HG03565 (cell line): ENCODE data around the gene KSR2.
"Not testable (repeated sequence)": the region's sequence is repeated elsewhere in the genome, so short reads cannot be mapped to it uniquely, and the experiment has no call there.

Experiments
- ATAC-seq: cut with Tn5 transposase; IDR thresholded peaks from one replicate; pipeline ENCODE4 v1.9.1; 2021; ENCODE audit warnings: mild to moderate bottlenecking, moderate library complexity; ENCODE audit not compliant: unreplicated experiment

The KSR2 gene

GRCh38 chr12:117829108-117829507 lies 139.7 kb downstream of the KSR2 start:
- ATAC-seq: no peak

DNA sequence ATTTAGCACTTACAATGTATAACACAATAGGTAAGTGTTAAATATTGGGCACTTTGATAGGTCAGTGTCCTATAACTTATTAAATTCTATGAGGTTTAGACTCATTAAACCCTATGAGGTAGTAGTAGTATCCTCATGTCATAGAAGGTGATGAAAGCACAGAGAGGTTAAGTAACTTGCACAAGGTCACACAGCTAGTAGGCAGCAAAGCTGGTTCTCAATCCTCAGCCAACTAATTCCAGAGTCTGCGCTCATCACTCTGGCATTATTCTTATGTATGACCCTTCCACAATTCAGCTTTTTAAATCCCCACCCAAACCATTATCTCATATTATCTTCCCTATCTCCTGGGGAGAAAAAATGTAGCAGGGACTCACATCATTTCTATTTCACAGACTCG lies 141.1 kb downstream of the KSR2 start:
- ATAC-seq: no peak

DNA sequence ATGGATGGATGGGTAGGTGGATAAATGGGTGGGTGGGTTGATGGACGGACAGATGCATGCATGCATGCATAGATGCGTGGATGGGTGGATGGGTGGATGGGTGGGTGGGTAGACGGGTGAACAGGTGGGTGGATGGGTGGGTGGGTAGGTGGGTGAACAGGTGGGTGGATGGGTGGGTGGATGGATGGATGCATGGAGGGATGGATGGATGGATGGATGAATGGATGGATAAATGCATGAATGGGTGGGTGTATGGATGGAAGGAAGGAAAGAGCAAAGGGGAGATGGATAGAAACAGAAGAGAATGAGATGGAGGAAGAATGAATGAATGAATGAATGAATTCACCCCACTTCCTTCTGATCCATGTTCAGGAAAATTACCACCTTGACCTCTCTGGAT lies 143.0 kb downstream of the KSR2 start:
- no peak for ATAC-seq

DNA sequence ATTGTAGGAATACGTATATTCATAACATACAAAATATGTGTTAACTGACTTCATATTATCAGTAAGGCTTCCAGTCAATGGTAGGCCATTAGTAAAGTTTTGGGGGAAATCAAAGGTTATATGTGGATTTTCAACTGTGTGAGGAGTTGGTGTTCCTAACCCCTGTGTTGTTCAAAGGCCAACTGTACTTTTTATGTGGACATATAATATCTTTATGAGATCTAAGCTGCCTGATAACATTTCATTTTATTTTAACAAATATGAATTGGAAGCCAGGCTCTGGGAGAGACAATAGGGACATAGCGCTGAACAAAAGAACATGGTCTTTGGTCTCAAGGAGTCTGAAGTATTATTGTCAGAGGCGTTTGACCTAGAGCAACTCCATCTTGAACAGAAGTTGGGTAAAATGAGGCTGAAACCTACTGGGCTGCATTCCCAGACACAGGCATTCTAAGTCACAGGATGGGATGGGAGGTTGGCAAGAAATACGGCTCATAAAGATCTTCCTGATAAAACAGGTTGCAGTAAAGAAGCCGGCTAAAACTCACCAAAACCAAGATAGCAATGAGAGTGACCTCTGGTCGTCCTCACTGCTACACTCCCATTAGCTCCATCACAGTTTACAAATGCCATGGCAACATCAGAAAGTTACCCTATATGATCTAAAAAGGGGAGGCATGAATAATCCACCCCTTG lies 147.2 kb downstream of the KSR2 start:
- ATAC-seq: no peak

- no peak for ATAC-seq
Observed at GRCh38 chr12:117820216-117820907, 148.4 kb downstream of the KSR2 start.

DNA sequence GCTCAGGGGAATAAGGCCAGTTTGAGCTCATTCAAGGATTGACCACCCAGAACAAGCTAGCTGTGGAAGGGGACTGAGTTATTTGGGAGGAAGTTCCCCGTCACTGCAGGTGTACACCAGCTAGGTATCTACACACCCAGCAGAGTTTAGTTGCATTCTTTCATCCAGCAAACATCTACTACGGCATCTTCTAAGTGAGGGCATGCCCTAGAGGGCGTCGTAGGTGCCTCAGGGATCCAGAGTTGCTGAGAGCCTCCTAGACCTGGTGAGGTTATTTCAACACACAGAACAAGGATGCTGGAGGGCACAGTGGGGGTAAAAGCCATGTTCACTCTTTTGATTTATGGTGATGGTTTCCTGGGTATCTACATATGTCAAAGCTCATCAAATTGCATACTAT lies 149.6 kb downstream of the KSR2 start:
- no peak for ATAC-seq

DNA sequence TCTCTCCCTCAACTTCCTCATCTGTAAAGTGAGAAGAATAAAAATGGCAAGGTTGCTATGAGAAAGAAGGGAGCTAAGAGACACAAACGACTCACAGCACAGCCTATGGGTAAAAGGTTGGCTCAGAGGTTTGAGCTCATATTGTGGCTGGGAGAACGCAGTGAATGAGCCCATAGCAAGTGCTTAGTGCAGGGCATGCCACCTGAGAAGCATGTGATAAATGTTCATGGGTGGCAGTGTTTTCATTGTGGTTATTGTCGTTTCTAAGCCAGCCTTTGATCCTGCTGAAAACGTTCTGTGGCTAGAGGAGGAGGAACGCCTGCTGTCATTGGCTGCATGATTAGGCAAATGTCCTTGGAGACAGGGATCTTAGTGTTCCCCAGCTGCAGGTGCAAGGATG lies 150.4 kb downstream of the KSR2 start:
- ATAC-seq: no peak

DNA sequence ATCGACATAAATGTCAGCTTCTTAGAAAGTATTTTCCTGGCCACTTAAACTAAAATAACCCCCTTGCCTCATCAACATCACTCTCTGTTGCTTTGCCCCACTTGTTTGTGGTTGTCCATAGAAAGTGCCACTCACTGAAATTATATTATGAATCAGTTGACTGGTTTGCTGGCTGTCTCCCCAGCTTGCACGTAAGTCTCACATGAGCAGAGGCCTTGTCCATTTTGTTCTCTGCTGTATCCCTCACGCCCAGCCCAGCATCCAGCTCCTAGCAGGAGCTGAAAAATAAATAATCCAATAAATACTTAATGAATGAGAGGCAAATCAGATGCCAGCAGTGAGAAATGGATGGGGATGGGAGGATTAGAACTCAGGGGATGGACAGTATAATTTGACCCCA lies 159.3 kb downstream of the KSR2 start:
- no peak for ATAC-seq

DNA sequence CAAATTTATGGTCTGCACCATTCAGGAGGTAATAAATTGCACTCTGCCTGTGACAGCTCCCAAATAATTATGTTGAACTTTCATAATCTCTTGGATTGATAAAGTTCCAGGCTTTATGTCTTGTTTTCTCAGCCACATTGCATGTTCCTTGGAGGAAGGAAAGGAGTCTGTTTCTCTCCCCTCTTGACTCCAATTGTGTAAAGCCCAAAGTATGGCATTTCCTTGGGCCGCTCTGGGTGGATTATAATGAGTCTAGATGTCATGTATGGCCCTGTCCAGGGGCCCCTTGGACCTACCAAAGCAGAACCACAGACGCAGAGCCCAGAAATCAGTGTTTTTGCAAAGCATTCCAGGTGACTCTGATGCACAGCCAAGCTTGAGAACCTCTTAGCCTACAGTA lies 160.8 kb downstream of the KSR2 start:
- ATAC-seq: no peak

DNA sequence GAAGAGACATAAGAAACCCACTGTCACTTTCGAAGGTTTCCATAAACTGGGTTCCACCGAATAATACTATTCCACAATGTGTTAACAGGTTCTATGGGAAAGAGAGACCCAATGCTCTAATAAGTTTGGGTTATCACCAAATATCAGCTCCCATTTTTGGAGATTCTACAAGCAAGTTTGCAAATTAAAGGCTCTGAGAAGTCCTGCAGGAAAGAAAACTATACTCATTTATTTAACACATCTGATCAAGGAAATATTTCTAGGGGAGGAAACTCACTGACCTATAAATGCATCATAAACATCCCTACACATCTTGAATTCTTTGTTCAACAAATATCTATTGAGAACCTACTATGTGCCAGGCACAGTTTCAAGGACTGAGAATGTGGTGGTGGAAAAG lies 161.4 kb downstream of the KSR2 start:
- no peak for ATAC-seq

DNA sequence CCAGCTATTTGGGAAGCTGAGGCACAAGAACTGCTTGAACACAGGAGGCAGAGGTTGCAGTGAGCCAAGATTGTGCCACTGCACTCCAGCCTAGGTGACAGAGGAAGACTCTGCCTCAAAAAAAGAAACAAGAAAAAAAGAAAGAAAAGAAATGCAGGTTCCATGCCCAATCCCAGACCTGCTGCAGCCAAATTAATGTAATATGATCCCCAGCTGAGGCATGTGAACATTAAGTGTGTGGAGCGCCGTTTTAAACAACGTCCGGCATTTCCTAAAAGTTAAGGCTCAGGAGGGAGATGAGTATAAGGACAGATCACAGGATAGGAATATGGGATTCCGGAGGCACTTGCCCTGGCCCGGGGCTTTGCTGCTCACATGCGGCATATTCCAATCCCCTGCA lies 162.9 kb downstream of the KSR2 start:
- ATAC-seq: no peak

- no peak for ATAC-seq
Observed at GRCh38 chr12:117803001-117803400, 165.8 kb downstream of the KSR2 start.

DNA sequence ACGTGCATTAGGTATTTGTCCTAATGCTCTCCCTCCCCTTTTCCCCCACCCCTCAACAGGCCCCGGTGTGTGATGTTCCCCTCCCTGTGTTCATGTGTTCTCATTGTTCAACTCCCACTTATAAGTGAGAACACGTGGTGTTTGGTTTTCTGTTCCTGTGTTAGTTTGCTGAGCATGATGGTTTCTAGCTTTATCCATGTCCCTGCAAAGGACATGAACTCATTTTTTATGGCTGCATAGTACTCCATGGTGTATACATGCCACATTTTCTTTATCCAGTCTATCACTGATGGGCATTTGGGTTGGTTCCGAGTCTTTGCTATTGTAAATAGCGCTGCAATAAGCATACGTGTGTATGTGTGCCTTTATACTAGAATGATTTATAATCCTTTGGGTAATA lies 168.1 kb downstream of the KSR2 start:
- ATAC-seq: not testable (repeated sequence)

DNA sequence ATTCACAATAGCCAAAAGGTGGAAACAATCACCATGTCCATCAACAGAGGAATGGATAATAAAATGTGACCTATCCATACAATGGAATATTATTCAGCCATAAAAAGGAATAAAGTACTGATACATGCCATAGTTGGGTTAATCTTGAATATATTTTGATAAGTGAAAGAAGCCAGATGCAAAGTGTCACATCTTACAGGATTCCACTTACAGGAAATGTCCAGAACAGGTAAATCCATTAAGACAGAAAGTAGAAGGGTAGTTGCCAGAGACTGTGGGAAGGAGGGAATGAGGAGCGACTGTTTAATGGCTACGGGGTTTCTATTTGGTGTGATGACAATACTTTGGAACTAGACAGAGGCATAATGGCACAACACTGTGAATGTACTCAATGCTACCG lies 171.6 kb downstream of the KSR2 start:
- no peak for ATAC-seq

- no peak for ATAC-seq
Observed at GRCh38 chr12:117792877-117793424, 175.8 kb downstream of the KSR2 start.

GRCh38 chr12:117792471-117792870 lies 176.3 kb downstream of the KSR2 start:
- ATAC-seq: no peak

GRCh38 chr12:117790948-117791347 lies 177.8 kb downstream of the KSR2 start:
- ATAC-seq: no peak

GRCh38 chr12:117790198-117790597 lies 178.6 kb downstream of the KSR2 start:
- no peak for ATAC-seq

- ATAC-seq: no peak
Observed at GRCh38 chr12:117789195-117789912, 179.4 kb downstream of the KSR2 start.

DNA sequence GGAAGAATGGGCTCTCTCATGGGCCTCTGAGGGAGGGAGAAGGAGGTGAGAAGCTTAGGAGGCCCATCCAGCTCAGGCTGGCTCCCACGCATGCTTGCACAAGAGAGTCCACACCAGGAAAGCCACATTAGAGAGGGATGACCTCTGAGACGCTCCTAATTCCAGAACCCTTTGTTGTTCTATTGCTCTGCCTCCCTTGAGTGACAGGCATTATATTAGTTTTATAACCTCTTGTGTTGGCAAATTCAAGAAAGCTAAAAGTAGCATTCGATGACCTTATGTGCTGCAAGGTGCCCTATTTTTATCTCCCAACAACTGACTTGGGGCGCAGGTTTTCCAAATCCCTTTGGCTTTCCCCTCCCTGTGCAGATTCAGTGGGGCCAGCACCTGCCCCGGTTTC lies 190.1 kb downstream of the KSR2 start:
- ATAC-seq: no peak

GRCh38 chr12:117774941-117775775 lies 193.6 kb downstream of the KSR2 start:
- no peak for ATAC-seq
